H1 (cell line): ENCODE measurements around the gene MYPN. TPM values are rescaled to one million over a fixed set of nuclear protein-coding genes. Genes with fewer than 3 reads are reported as not detected.

Experiments used
- CTCF ChIA-PET: fragments of 300-600 bp; sonication (Branson Sonifier 250); formaldehyde crosslinking; loops from one replicate; lab custom pipeline; 2021; ENCODE audit not compliant: partially characterized antibody; lab: Charles Lee
- POLR2A ChIA-PET: fragments of 300-600 bp; sonication (Branson Sonifier 250); formaldehyde crosslinking; loops from one replicate; lab custom pipeline; 2021; ENCODE audit warnings: inconsistent platforms; ENCODE audit not compliant: partially characterized antibody; lab: Charles Lee
- DNase-seq, 2 experiments: peaks; one replicate each; pipeline versions ENCODE4 v3.0.0 to v3.0.0-alpha.2; 2010 to 2022; ENCODE audit warnings: low spot score in 2 of 2, low read depth in 1 of 2, mixed read lengths in 1 of 2
- FAIRE-seq: peaks from 2 replicates; lab custom pipeline; 2011; peaks lifted over from hg19 to GRCh38; lab: Jason Lieb, UNC
- H2AFZ ChIP-seq: 2 replicates; pipeline ENCODE4 v1.8.1; 2012; ENCODE audit warnings: low read length, inconsistent platforms
- H2AK5ac ChIP-seq: 2 replicates; pipeline ENCODE4 v1.6.1; 2013; ENCODE audit warnings: low read depth, low read length
- H2BK120ac ChIP-seq: replicated peaks from 2 replicates; pipeline ENCODE3; 2013; ENCODE audit warnings: low read depth, low read length, inconsistent platforms
- H2BK12ac ChIP-seq: 2 replicates; pipeline ENCODE4 v1.6.1; 2013; ENCODE audit warnings: low read depth, low read length
- H2BK15ac ChIP-seq: 2 replicates; pipeline ENCODE4 v1.6.1; 2013; ENCODE audit warnings: low read length
- H2BK20ac ChIP-seq: 2 replicates; pipeline ENCODE4 v1.6.1; 2013; ENCODE audit warnings: low read length
- H2BK5ac ChIP-seq: 2 replicates; pipeline ENCODE4 v1.6.1; 2013; ENCODE audit warnings: low read depth, low read length
- H3K14ac ChIP-seq: 2 replicates; pipeline ENCODE4 v1.6.1; 2013; ENCODE audit warnings: inconsistent platforms; ENCODE audit not compliant: insufficient read length
- H3K18ac ChIP-seq: 2 replicates; pipeline ENCODE4 v1.6.1; 2013; ENCODE audit warnings: low read length; ENCODE audit errors: extremely low read depth
- H3K23ac ChIP-seq: 2 replicates; pipeline ENCODE4 v1.6.1; 2013; ENCODE audit warnings: inconsistent platforms; ENCODE audit not compliant: insufficient read length
- H3K23me2 ChIP-seq: 2 replicates; pipeline ENCODE4 v1.6.1; 2013; ENCODE audit warnings: low read depth, low read length
- H3K27ac ChIP-seq: 2 replicates; pipeline ENCODE4 v1.6.1; 2011; ENCODE audit warnings: low read depth, low read length, inconsistent platforms
- H3K27me3 ChIP-seq, 4 experiments: replicated peaks in 1 of 4; 1 replicate in 1 of 4; 2 replicates in 3 of 4; pipeline versions ENCODE4 v1.6.1 to v1.8.1; 2011 to 2013; ENCODE audit warnings: low read length in 3 of 4, mild to moderate bottlenecking in 3 of 4, inconsistent platforms in 2 of 4, mixed read lengths in 2 of 4, moderate library complexity in 1 of 4; ENCODE audit not compliant: control insufficient read depth in 3 of 4, insufficient read depth in 3 of 4; ENCODE audit errors: extremely low read depth in 1 of 4
- H3K36me3 ChIP-seq, 4 experiments: 2 replicates each; pipeline versions ENCODE4 v1.6.1 to v1.8.1; 2011 to 2013; ENCODE audit warnings: mild to moderate bottlenecking in 4 of 4, low read length in 3 of 4, moderate library complexity in 2 of 4, control low read depth in 1 of 4, inconsistent platforms in 1 of 4; ENCODE audit not compliant: insufficient read depth in 4 of 4, control insufficient read depth in 2 of 4
- H3K4ac ChIP-seq: replicated peaks from 2 replicates; pipeline ENCODE3; 2013; ENCODE audit warnings: low read length, low read depth, mixed read lengths, inconsistent platforms; ENCODE audit not compliant: insufficient read length
- H3K4me1 ChIP-seq, 4 experiments: replicated peaks in 1 of 4; 1 replicate in 1 of 4; 2 replicates in 3 of 4; pipeline versions ENCODE4 v1.6.1 to v1.8.1; 2011 to 2013; ENCODE audit warnings: low read length in 3 of 4, inconsistent platforms in 2 of 4, mixed read lengths in 1 of 4; ENCODE audit not compliant: insufficient read depth in 4 of 4, control insufficient read depth in 3 of 4
- H3K4me2 ChIP-seq, 2 experiments: 2 replicates each; pipeline versions ENCODE4 v1.6.1 to v1.8.1; 2011 to 2013; ENCODE audit warnings: low read depth in 2 of 2, low read length in 2 of 2, control low read depth in 1 of 2, inconsistent platforms in 1 of 2, mild to moderate bottlenecking in 1 of 2; ENCODE audit not compliant: insufficient read depth in 1 of 2
- H3K4me3 ChIP-seq, 4 experiments: fragments of 200-600, 300-600 bp in 1 of 4; sonication (generic), shearing (Covaris generic), sonication (Bioruptor Twin) in 1 of 4; 2 replicates each; pipeline versions ENCODE4 v1.5.1 to v1.8.1; 2011 to 2016; ENCODE audit warnings: low read length in 4 of 4, low read depth in 3 of 4, control low read depth in 2 of 4, inconsistent platforms in 2 of 4, mild to moderate bottlenecking in 2 of 4, mixed read lengths in 1 of 4, moderate library complexity in 1 of 4; ENCODE audit not compliant: insufficient read depth in 2 of 4; ENCODE audit errors: extremely low read depth in 1 of 4
- H3K56ac ChIP-seq: replicated peaks from 2 replicates; pipeline ENCODE3; 2013; ENCODE audit warnings: low read depth, mild to moderate bottlenecking, mixed read lengths, low read length, inconsistent platforms; ENCODE audit not compliant: insufficient read length
- H3K79me1 ChIP-seq: 2 replicates; pipeline ENCODE4 v1.6.1; 2013; ENCODE audit warnings: low read depth, low read length, control low read depth
- H3K79me2 ChIP-seq, 2 experiments: 2 replicates each; pipeline versions ENCODE4 v1.6.1 to v1.8.1; 2012 to 2013; ENCODE audit warnings: low read length in 2 of 2, mild to moderate bottlenecking in 2 of 2, inconsistent platforms in 1 of 2; ENCODE audit not compliant: insufficient read depth in 2 of 2, control insufficient read depth in 1 of 2
- H3K9ac ChIP-seq, 4 experiments: replicated peaks in 1 of 4; 1 replicate in 1 of 4; 2 replicates in 3 of 4; pipeline versions ENCODE4 v1.6.1 to v1.8.1; 2011 to 2013; ENCODE audit warnings: low read depth in 3 of 4, low read length in 3 of 4, control low read depth in 2 of 4, mild to moderate bottlenecking in 2 of 4, moderate library complexity in 2 of 4, inconsistent platforms in 1 of 4; ENCODE audit errors: extremely low read depth in 1 of 4
- H3K9me3 ChIP-seq, 2 experiments: 2 replicates each; pipeline versions ENCODE4 v1.6.1 to v1.8.1; 2012 to 2013; ENCODE audit warnings: mild to moderate bottlenecking in 2 of 2, moderate library complexity in 2 of 2, control low read depth in 1 of 2, inconsistent platforms in 1 of 2, low read depth in 1 of 2, low read length in 1 of 2, mixed read lengths in 1 of 2; ENCODE audit not compliant: insufficient read depth in 2 of 2
- H4K20me1 ChIP-seq, 2 experiments: replicated peaks in 1 of 2; 2 replicates each; pipeline versions ENCODE3 to v1.8.1; 2011 to 2013; ENCODE audit warnings: inconsistent platforms in 2 of 2, low read length in 2 of 2, mild to moderate bottlenecking in 1 of 2; ENCODE audit not compliant: insufficient read depth in 2 of 2, control insufficient read depth in 1 of 2
- H4K5ac ChIP-seq: 2 replicates; pipeline ENCODE4 v1.6.1; 2013; ENCODE audit warnings: low read length, low read depth, mixed read lengths, inconsistent platforms; ENCODE audit not compliant: insufficient read length
- H4K8ac ChIP-seq: 2 replicates; pipeline ENCODE4 v1.8.0; 2013; ENCODE audit warnings: mild to moderate bottlenecking, moderate library complexity, low read length, inconsistent platforms; ENCODE audit not compliant: insufficient read depth; ENCODE audit errors: extremely low read depth
- H4K91ac ChIP-seq: replicated peaks from 2 replicates; pipeline ENCODE3; 2013; ENCODE audit warnings: low read length, mixed read lengths, inconsistent platforms; ENCODE audit not compliant: insufficient read length
- CHD1 ChIP-seq: IDR thresholded peaks from 2 replicates; pipeline ENCODE4 v1.6.1; 2012; ENCODE audit warnings: low read depth, low read length, improper control_type of control experiment
- POLR2A ChIP-seq, 2 experiments: IDR thresholded peaks; 1 replicate in 1 of 2; 2 replicates in 1 of 2; pipeline ENCODE4 v1.6.1; 2011; ENCODE audit warnings: low read depth in 2 of 2, low read length in 2 of 2, mild to moderate bottlenecking in 2 of 2; ENCODE audit errors: control extremely low read depth in 1 of 2
- TAF1 ChIP-seq: IDR thresholded peaks from 2 replicates; pipeline ENCODE4 v1.6.1; 2011; ENCODE audit warnings: mild to moderate bottlenecking, low read depth, low read length
- WGBS, 2 experiments: shearing (Covaris generic) in 1 of 2; methylation state at CpG; one replicate each; pipeline versions ENCODE4 v1.1.6 to v1.1.7; 2013 to 2015; ENCODE audit warnings: low lambda C conversion rate in 2 of 2, mixed read lengths in 2 of 2, inconsistent platforms in 1 of 2, low coverage in 1 of 2, missing lambda C conversion rate in 1 of 2; ENCODE audit not compliant: insufficient replicate concordance in 2 of 2, insufficient coverage in 1 of 2, insufficient read length in 1 of 2; ENCODE audit errors: extremely low coverage in 1 of 2, missing lambda C conversion rate in 1 of 2; 5-methylcytosine and 5-hydroxymethylcytosine counted together
- polyA plus RNA-seq, 7 experiments: library from polyadenylated mRNA; depleted of rRNA in 3 of 7; stranded (reverse) in 5 of 7; unstranded in 2 of 7; fragments of >200 nt in 5 of 7; fragments of 200-250 nt in 2 of 7; gene quantifications; 1 replicate in 5 of 7; 2 replicates in 1 of 7; 4 replicates in 1 of 7; pipeline versions ENCODE4 v1.2.1 to v1.2.3, GENCODE V29; 2011 to 2013; ENCODE audit warnings: missing spikeins in 2 of 7, mixed read lengths in 2 of 7
- total RNA-seq: library from RNA; stranded (reverse); fragmentation: NEBNext Ultra II Directional; extraction: Animal tissue kit (Norgen Biotek cat#: 25700); gene quantifications from 2 replicates; pipeline ENCODE4 v1.2.1, GENCODE V29; 2021

Gene MYPN
- total and polyA plus RNA-seq, 2 of the 8 experiments (the other 6 are each of a cell fraction or from before 2014, with no cell fraction given), result not detected

DNA sequence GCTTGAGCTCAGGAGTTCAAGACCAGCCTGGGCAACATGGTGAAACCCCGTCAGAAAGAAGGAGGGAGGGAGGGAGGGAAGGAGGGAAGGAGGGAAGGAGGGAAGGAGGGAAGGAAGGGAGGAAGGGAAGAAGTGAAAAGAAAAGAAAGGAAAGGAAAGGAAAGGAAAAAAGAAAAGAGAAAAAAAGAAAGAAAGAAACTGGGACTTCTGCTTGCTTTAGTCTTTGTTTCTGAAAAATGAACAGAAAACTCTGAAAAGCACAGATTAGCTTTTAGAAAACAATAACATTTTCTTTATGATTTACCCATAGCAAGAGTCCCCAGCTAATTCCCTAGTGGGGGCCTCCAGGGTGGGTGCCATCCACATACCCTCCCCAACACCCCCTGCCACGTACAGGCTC, 75.8 kb downstream of the MYPN start:
- CTCF ChIA-PET, result no interaction called here
- Histone ChIP-seq H4K91ac (no peak overlapping the region), H3K23ac (no peak overlapping the region), H2BK120ac (no peak overlapping the region), H3K36me3 (no peaks in the 10 kb centered on the region), H3K9me3 (no peaks in the 10 kb centered on the region), H2BK20ac (no peak overlapping the region), H2AFZ (no peak overlapping the region), H4K8ac (no peak overlapping the region), H3K4me2 (no peak overlapping the region), H3K4me3 (no peak overlapping the region), H3K27me3 (no peaks in the 10 kb centered on the region), H4K20me1 (no peaks in the 10 kb centered on the region), H3K27ac (no peak overlapping the region), H3K9ac (no peak overlapping the region), H3K79me2 (no peaks in the 10 kb centered on the region), H4K5ac (no peak overlapping the region), H2AK5ac (no peak overlapping the region), H3K23me2 (no peaks in the 10 kb centered on the region; the same call in 1 of the 2 replicates), H3K79me1 (no peaks in the 10 kb centered on the region), H3K18ac (no peak overlapping the region), H2BK5ac (no peak overlapping the region), H3K4me1 (no peaks in the 10 kb centered on the region), H3K56ac (no peak overlapping the region), H3K14ac (no peak overlapping the region), H2BK15ac (no peak overlapping the region), H3K4ac (no peak overlapping the region), H2BK12ac (no peak overlapping the region)
- no peak for DNase-seq
- POLR2A ChIA-PET, result no interaction called here
- TF ChIP-seq TAF1 (no peak), CHD1 (no peak), POLR2A (IDR thresholded peaks at IDR 0.05; ENCODE audit: control extremely low read depth in 1 of 2, low read depth in 2 of 2, low read length in 2 of 2) (no peak)
- FAIRE-seq, result no peak
- 91% methylated on average over 1 of the region's 2 CpGs; no CpG with 5 or more reads in 1 of the 2 experiments for WGBS, 2 experiments
